NCI-H510A treated with DMSO at 0.1 percent for 48 hours (cell line): ENCODE results near the gene OTOG.

Source experiments
- DNase-seq: peaks from one replicate; lab custom pipeline; 2025; lab: John Stamatoyannopoulos, UW

OTOG gene

GRCh38 chr11:17633279-17633986 is 86.4 kb downstream of the OTOG start:
- no peak for DNase-seq

GRCh38 chr11:17633987-17634775 is 87.1 kb downstream of the OTOG start:
- no peak for DNase-seq

GRCh38 chr11:17634776-17635550 is 87.9 kb downstream of the OTOG start:
- DNase-seq: no peak

GRCh38 chr11:17635551-17635938 is 88.5 kb downstream of the OTOG start:
- no peak for DNase-seq

- DNase-seq: no peak
Measured at GRCh38 chr11:17636721-17637120, 89.7 kb downstream of the OTOG start.

GRCh38 chr11:17637901-17638300 is 90.8 kb downstream of the OTOG start:
- DNase-seq: no peak

GRCh38 chr11:17638311-17638710 is 91.3 kb downstream of the OTOG start:
- no peak for DNase-seq

- no peak for DNase-seq
Measured at GRCh38 chr11:17639091-17639490, 92.0 kb downstream of the OTOG start.

GRCh38 chr11:17639781-17640180 is 92.7 kb downstream of the OTOG start:
- no peak for DNase-seq

- no peak for DNase-seq
Measured at GRCh38 chr11:17640493-17641164, 93.6 kb downstream of the OTOG start.

GRCh38 chr11:17641792-17642350 is 94.8 kb downstream of the OTOG start:
- DNase-seq: no peak

GRCh38 chr11:17642370-17642769 is 95.3 kb downstream of the OTOG start:
- DNase-seq: no peak

- DNase-seq: no peak
Measured at GRCh38 chr11:17642980-17643379, 95.9 kb downstream of the OTOG start.

GRCh38 chr11:17643506-17644405 is 96.7 kb downstream of the OTOG start:
- no peak for DNase-seq

- no peak for DNase-seq
Measured at GRCh38 chr11:17645190-17645970, 98.3 kb downstream of the OTOG start.

GRCh38 chr11:17646451-17647145 is 99.5 kb downstream of the OTOG start:
- DNase-seq: no peak

GRCh38 chr11:17648528-17648927 is 101.5 kb downstream of the OTOG start:
- DNase-seq: no peak

- no peak for DNase-seq
Measured at GRCh38 chr11:17649261-17649660, 102.2 kb downstream of the OTOG start.

- DNase-seq: no peak
Measured at GRCh38 chr11:17649696-17650095, 102.6 kb downstream of the OTOG start.
